ENCODE measurements around the gene CCL27.

DNA sequence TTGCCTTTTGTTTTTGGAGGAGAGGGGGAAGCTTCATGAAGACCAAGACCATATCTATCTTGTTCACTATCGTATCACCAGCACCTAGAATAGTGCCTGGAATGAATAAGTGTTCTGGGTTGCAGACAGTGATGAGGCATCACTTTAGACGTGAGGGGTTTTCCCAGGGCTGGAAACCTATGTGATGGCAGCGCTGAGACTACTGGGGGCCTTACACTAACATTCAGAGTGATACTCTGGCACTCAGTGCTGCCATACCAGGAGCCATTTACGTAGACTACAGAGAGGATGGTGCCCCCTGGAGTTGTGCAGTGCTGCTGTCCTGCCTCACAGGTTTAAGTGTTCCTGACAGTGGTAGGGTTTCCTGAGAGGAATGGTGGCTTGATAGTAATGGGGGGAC is 21.7 kb upstream of the CCL27 start:
- TF ChIP-seq GATA2 (IDR thresholded peaks at IDR 0.05; ENCODE audit: low read depth, low read length) = no peak
- TF ChIP-seq GATA3 (IDR thresholded peaks at IDR 0.05; ENCODE audit: low read depth, low read length) = no peak
